A549 (cell line): ENCODE measurements around the gene ACBD4. TPM values are rescaled to one million over a fixed set of nuclear protein-coding genes. Genes with fewer than 3 reads are reported as not detected.

ENCODE experiments used
- ATAC-seq, 2 experiments: fragments of 200-7000 bp in 1 of 2; fragments of >200 bp in 1 of 2; cut with Nextera tagmentation in 1 of 2; cut with Tn5 transposase in 1 of 2; 3 replicates each; pipeline versions ENCODE4 v1.8.0 to v1.9.1; 2018 to 2020; ENCODE audit warnings: mild to moderate bottlenecking in 1 of 2, moderate library complexity in 1 of 2
- CTCF ChIA-PET: fragments of 300-600 bp; sonication (Branson Sonifier 250); formaldehyde crosslinking; extraction: SDS; loops from one replicate; lab custom pipeline; 2021; ENCODE audit warnings: antibody characterized with exemption, inconsistent platforms; lab: Yijun Ruan, JAX
- POLR2A ChIA-PET: fragments of 350-600 bp; formaldehyde crosslinking; extraction: SDS; loops from one replicate; lab custom pipeline; 2021; ENCODE audit warnings: antibody characterized with exemption, inconsistent platforms; lab: Yijun Ruan, JAX
- DNase-seq, 2 experiments: peaks; one replicate each; pipeline versions ENCODE4 v3.0.0 to v3.0.0-alpha.2; 2011 to 2016; ENCODE audit warnings: low read depth in 1 of 2, low spot score in 1 of 2
- FAIRE-seq: peaks from 2 replicates; lab custom pipeline; 2011; peaks lifted over from hg19 to GRCh38; lab: Jason Lieb, UNC
- H3K27ac ChIP-seq, 2 experiments: fragments of >200 bp; sonication (Bioruptor Twin); formaldehyde crosslinking; 3 replicates each; pipeline ENCODE4 v1.5.1; 2016 to 2017
- H3K4me1 ChIP-seq: fragments of >200 bp; sonication (Bioruptor Twin); formaldehyde crosslinking; 3 replicates; pipeline ENCODE4 v1.6.1; 2016
- H3K4me2 ChIP-seq: fragments of >200 bp; sonication (Bioruptor Twin); formaldehyde crosslinking; 3 replicates; pipeline ENCODE4 v1.6.1; 2016
- H3K4me3 ChIP-seq: fragments of >200 bp; sonication (Bioruptor Twin); formaldehyde crosslinking; 3 replicates; pipeline ENCODE4 v1.5.1; 2016
- H3K9me3 ChIP-seq: fragments of >200 bp; sonication (Bioruptor Twin); formaldehyde crosslinking; 3 replicates; pipeline ENCODE4 v1.6.1; 2016
- ATOH8 ChIP-seq: fragments of 250-450 bp; sonication (Bioruptor Pico); IDR thresholded peaks from 2 replicates; pipeline ENCODE4 v1.5.0; 2020; ENCODE audit warnings: low read depth, mild to moderate bottlenecking, moderate library complexity
- CBX2 ChIP-seq: fragments of 200-600 bp; sonication (generic); IDR thresholded peaks from 2 replicates; pipeline ENCODE4 v1.6.1; 2016; ENCODE audit warnings: low read depth, mild to moderate bottlenecking, borderline replicate concordance
- CBX8 ChIP-seq: fragments of 200-600 bp; sonication (generic); IDR thresholded peaks from 2 replicates; pipeline ENCODE4 v1.6.1; 2016
- E2F6 ChIP-seq: IDR thresholded peaks from 2 replicates; pipeline ENCODE4 v1.6.1; 2012; ENCODE audit warnings: low read depth, borderline replicate concordance
- EP300 ChIP-seq, 2 experiments: fragments of >200 bp; sonication (Bioruptor Twin); formaldehyde crosslinking; IDR thresholded peaks; 2 replicates in 1 of 2; 3 replicates in 1 of 2; pipeline ENCODE4 v1.6.1; 2016 to 2017
- GATA3 ChIP-seq: IDR thresholded peaks from 2 replicates; pipeline ENCODE4 v1.6.1; 2012; ENCODE audit warnings: borderline replicate concordance
- HES2 ChIP-seq: fragments of >200 bp; sonication (Bioruptor Twin); formaldehyde crosslinking; IDR thresholded peaks from 2 replicates; pipeline ENCODE4 v1.6.1; 2016
- HEYL ChIP-seq: fragments of 250-450 bp; sonication (Bioruptor Pico); IDR thresholded peaks from 2 replicates; pipeline ENCODE4 v1.8.0; 2021; ENCODE audit warnings: mild to moderate bottlenecking, moderate library complexity
- HMGXB4 ChIP-seq: fragments of 250-450 bp; sonication (Bioruptor Pico); IDR thresholded peaks from 2 replicates; pipeline ENCODE4 v1.5.0; 2021; ENCODE audit warnings: mild to moderate bottlenecking, moderate library complexity, borderline replicate concordance
- HOXB13 ChIP-seq: fragments of 250-450 bp; sonication (Bioruptor Pico); IDR thresholded peaks from 2 replicates; pipeline ENCODE4 v1.5.0; 2020; ENCODE audit warnings: low read depth, mild to moderate bottlenecking, moderate library complexity
- JUN ChIP-seq, 2 experiments: fragments of >200 bp; sonication (Bioruptor Twin); formaldehyde crosslinking; IDR thresholded peaks; 2 replicates in 1 of 2; 3 replicates in 1 of 2; pipeline ENCODE4 v1.6.1; 2016 to 2017
- JUNB ChIP-seq: fragments of >200 bp; sonication (Bioruptor Twin); formaldehyde crosslinking; IDR thresholded peaks from 2 replicates; pipeline ENCODE4 v1.6.1; 2016
- MAX ChIP-seq: IDR thresholded peaks from 2 replicates; pipeline ENCODE4 v1.6.1; 2012
- MYC ChIP-seq: IDR thresholded peaks from 2 replicates; pipeline ENCODE4 v1.6.1; 2012; ENCODE audit warnings: mild to moderate bottlenecking, inconsistent platforms, low read length, improper control_type of control experiment, borderline replicate concordance
- NPAS2 ChIP-seq: fragments of 250-450 bp; sonication (Bioruptor Pico); IDR thresholded peaks from 2 replicates; pipeline ENCODE4 v1.8.0; 2022; ENCODE audit warnings: mild to moderate bottlenecking, moderate library complexity, borderline replicate concordance
- RFX5 ChIP-seq: fragments of 450-650 bp; IDR thresholded peaks from 2 replicates; pipeline ENCODE4 v1.7.1; 2014; ENCODE audit warnings: antibody characterized with exemption, mild to moderate bottlenecking, moderate library complexity
- SMC3 ChIP-seq: fragments of >200 bp; sonication (Bioruptor Twin); formaldehyde crosslinking; IDR thresholded peaks from 3 replicates; pipeline ENCODE4 v1.6.1; 2018; ENCODE audit warnings: inconsistent platforms
- SREBF2 ChIP-seq: fragments of 450-650 bp; IDR thresholded peaks from 2 replicates; pipeline ENCODE4 v1.6.1; 2014; ENCODE audit warnings: mild to moderate bottlenecking, moderate library complexity
- TP53 ChIP-seq: fragments of 250-450 bp; sonication (Bioruptor Pico); IDR thresholded peaks from 2 replicates; pipeline ENCODE4 v1.5.0; 2021; ENCODE audit warnings: mild to moderate bottlenecking, moderate library complexity
- USF2 ChIP-seq: fragments of 450-650 bp; IDR thresholded peaks from 2 replicates; pipeline ENCODE4 v1.6.1; 2014; ENCODE audit warnings: antibody characterized with exemption
- ZFP36 ChIP-seq: fragments of 450-650 bp; IDR thresholded peaks from 2 replicates; pipeline ENCODE4 v1.6.1; 2014; ENCODE audit warnings: borderline replicate concordance; ENCODE audit not compliant: partially characterized antibody
- WGBS: methylation state at CpG from one replicate; pipeline ENCODE4 v1.1.6; 2017; ENCODE audit errors: missing lambda C conversion rate; 5-methylcytosine and 5-hydroxymethylcytosine counted together
- polyA plus RNA-seq, 4 experiments: library from polyadenylated mRNA; depleted of rRNA in 3 of 4; stranded (reverse); fragments of >200 nt; fragmentation: RNase III in 1 of 4; extraction: RNeasy Plus Mini Kit Qiagen cat#74134 plus additional on column Dnase treatment in 1 of 4; gene quantifications; 2 replicates in 3 of 4; 3 replicates in 1 of 4; pipeline ENCODE4 v1.2.3, GENCODE V29; 2011 to 2017

ACBD4 gene
- polyA plus RNA-seq, 2 of the 4 experiments (the other 2 are of a cell fraction), result 11.4 to 13.7 TPM

- Histone ChIP-seq H3K9me3 (no peaks in the 10 kb centered on the region), H3K27ac (peak overlapping the region; percentile 97 to 98), H3K4me2 (peak overlapping the region; percentile 93), H3K4me1 (peaks cover 13% of the 10 kb centered on the region), H3K4me3 (no peak overlapping the region)
- ChIA-PET CTCF (interaction anchor here (0.9 to 43.5 kb wide), 5 partner anchors 10 to 67 kb away, joined by 3 to 2147 read pairs (median 12); partner anchors contain the start of genes ACBD4, FMNL1 and PLCD3), POLR2A (interaction anchor here (0.7 kb wide), 1 partner anchor 16 kb away, joined by 3 read pairs; the partner anchor contains the start of gene HEXIM2)
- no peak for TF ChIP-seq GATA3
- no peak for TF ChIP-seq CBX8
- TF ChIP-seq NPAS2 (CRISPR knock-in tag), result no peak
- no peak for DNase-seq
- FAIRE-seq, result no peak
- no peak for ATAC-seq
- 93% methylated on average over 10 of the region's 10 CpGs for WGBS
These were observed 10.7 kb downstream of the ACBD4 start for GRCh38 chr17:45146166-45146565.

- peaks cover 15% of the 10 kb centered on the region for H3K4me1 ChIP-seq
- ATAC-seq (no peak), FAIRE-seq (no peak), DNase-seq (no peak)
- POLR2A ChIA-PET, result interaction anchor here (0.7 kb wide), 1 partner anchor 15 kb away, joined by 3 read pairs; the partner anchor contains the start of gene HEXIM2
- H3K9me3 ChIP-seq, result no peaks in the 10 kb centered on the region
- CTCF ChIA-PET, result interaction anchor here (0.9 to 43.5 kb wide), 4 partner anchors 10 to 66 kb away, joined by 3 to 2147 read pairs (median 37); partner anchors contain the start of genes ACBD4, FMNL1 and PLCD3
- peak overlapping the region; percentile 97 to 98 for H3K27ac ChIP-seq
- 87% methylated on average over 4 of the region's 4 CpGs for WGBS
- H3K4me3 ChIP-seq, result peak overlapping the region; percentile 61
- peak overlapping the region; percentile 93 for H3K4me2 ChIP-seq
- TF ChIP-seq HES2 (no peak), MAX (no peak), HOXB13 (no peak), RFX5 (no peak), HMGXB4 (CRISPR knock-in tag) (no peak), MYC (no peak), TP53 (CRISPR knock-in tag) (no peak), ATOH8 (CRISPR knock-in tag) (no peak), EP300 (IDR thresholded peaks at IDR 0.05) (no peak), CBX8 (no peak), HEYL (no peak), USF2 (no peak; the same call in 1 of the 2 replicates), SREBF2 (no peak), ZFP36 (no peak), SMC3 (no peak), JUN (IDR thresholded peaks at IDR 0.05) (no peak), E2F6 (no peak), CBX2 (no peak), JUNB (no peak)
These were observed 11.1 kb downstream of the ACBD4 start for GRCh38 chr17:45146592-45146889.
